GM23248 (cell line): ENCODE measurements around the gene HIVEP3. TPM values are rescaled to one million over a fixed set of nuclear protein-coding genes. Genes with fewer than 3 reads are reported as not detected.

Experiments
- DNase-seq: peaks from one replicate; pipeline ENCODE4 v3.0.0-alpha.2; 2015
- H2AFZ ChIP-seq: fragments of 200-600 bp; sonication (generic); 2 replicates; pipeline ENCODE4 v1.6.1; 2016; ENCODE audit warnings: antibody characterized with exemption
- H3F3A ChIP-seq: fragments of 200-600 bp; sonication (generic); 2 replicates; pipeline ENCODE4 v1.6.1; 2016; ENCODE audit warnings: mild to moderate bottlenecking, antibody characterized with exemption, mixed run types; ENCODE audit not compliant: insufficient read depth
- H3K27ac ChIP-seq: fragments of 200-600 bp; sonication (generic); 2 replicates; pipeline ENCODE4 v1.5.1; 2016; ENCODE audit warnings: mild to moderate bottlenecking
- H3K27me3 ChIP-seq: fragments of 200-600 bp; sonication (generic); replicated peaks from 2 replicates; pipeline ENCODE4 v1.6.1; 2016; ENCODE audit warnings: mild to moderate bottlenecking; ENCODE audit not compliant: insufficient read depth
- H3K36me3 ChIP-seq: fragments of 200-600 bp; sonication (generic); 2 replicates; pipeline ENCODE4 v1.6.1; 2016; ENCODE audit warnings: low read depth, mild to moderate bottlenecking
- H3K4me1 ChIP-seq: fragments of 200-600 bp; sonication (generic); 2 replicates; pipeline ENCODE4 v1.6.1; 2016; ENCODE audit warnings: mild to moderate bottlenecking; ENCODE audit not compliant: insufficient read depth
- H3K4me2 ChIP-seq: fragments of 200-600 bp; sonication (generic); one replicate; pipeline ENCODE4 v1.6.1; 2016; ENCODE audit warnings: mild to moderate bottlenecking; ENCODE audit not compliant: unreplicated experiment
- H3K4me3 ChIP-seq: fragments of 200-600 bp; sonication (generic); 2 replicates; pipeline ENCODE4 v1.5.1; 2016; ENCODE audit warnings: mild to moderate bottlenecking
- H3K79me2 ChIP-seq: fragments of 200-600 bp; sonication (generic); 2 replicates; pipeline ENCODE4 v1.6.1; 2016; ENCODE audit warnings: mild to moderate bottlenecking; ENCODE audit not compliant: insufficient read depth
- H3K9ac ChIP-seq: fragments of 200-600 bp; sonication (generic); 2 replicates; pipeline ENCODE4 v1.6.1; 2016; ENCODE audit warnings: mild to moderate bottlenecking
- H3K9me2 ChIP-seq: fragments of 200-600 bp; sonication (generic); 2 replicates; pipeline ENCODE4 v1.6.1; 2016; ENCODE audit warnings: mixed run types, mild to moderate bottlenecking, moderate library complexity; ENCODE audit not compliant: insufficient read depth
- H3K9me3 ChIP-seq: fragments of 200-600 bp; sonication (generic); one replicate; pipeline ENCODE4 v1.6.1; 2017; ENCODE audit warnings: low read depth
- H4K20me1 ChIP-seq: fragments of 200-600 bp; sonication (generic); 2 replicates; pipeline ENCODE4 v1.6.0; 2016; ENCODE audit not compliant: insufficient read depth
- EZH2 ChIP-seq: fragments of 200-600 bp; sonication (generic); IDR thresholded peaks from 2 replicates; pipeline ENCODE4 v1.6.1; 2018; ENCODE audit warnings: antibody characterized with exemption, mild to moderate bottlenecking; ENCODE audit not compliant: insufficient read depth, poor library complexity, severe bottlenecking
- EZH2phosphoT487 ChIP-seq: fragments of 200-600 bp; sonication (generic); IDR thresholded peaks from 2 replicates; pipeline ENCODE4 v1.6.1; 2018; ENCODE audit warnings: antibody characterized with exemption, moderate library complexity, mild to moderate bottlenecking, low read depth; ENCODE audit not compliant: insufficient read depth
- WGBS, 2 experiments: methylation state at CpG; one replicate each; pipeline ENCODE4 v1.1.6; 2015 to 2017; ENCODE audit warnings: low lambda C conversion rate in 2 of 2, low coverage in 1 of 2; ENCODE audit errors: missing lambda C conversion rate in 2 of 2; 5-methylcytosine and 5-hydroxymethylcytosine counted together
- in situ Hi-C: fragments of 300-500 bp; cut with MboI; formaldehyde crosslinking; loops from 2 replicates; pipeline ENCODE4 v1.15.0; 2020
- polyA plus RNA-seq: library from polyadenylated mRNA; unstranded; fragments of >200 nt; fragmentation: Nextera tagmentation; extraction: Ambion mirVana; gene quantifications from 2 replicates; pipeline ENCODE4 v1.2.1, GENCODE V29; 2016
- total RNA-seq: library from RNA; depleted of rRNA; stranded (reverse); fragments of >200 nt; shearing (Covaris generic); gene quantifications from 2 replicates; pipeline ENCODE4 v1.2.3, GENCODE V29; 2014

HIVEP3 gene
- total and polyA plus RNA-seq, 2 experiments from 2014 or later: 1.7 to 7.2 TPM

DNA sequence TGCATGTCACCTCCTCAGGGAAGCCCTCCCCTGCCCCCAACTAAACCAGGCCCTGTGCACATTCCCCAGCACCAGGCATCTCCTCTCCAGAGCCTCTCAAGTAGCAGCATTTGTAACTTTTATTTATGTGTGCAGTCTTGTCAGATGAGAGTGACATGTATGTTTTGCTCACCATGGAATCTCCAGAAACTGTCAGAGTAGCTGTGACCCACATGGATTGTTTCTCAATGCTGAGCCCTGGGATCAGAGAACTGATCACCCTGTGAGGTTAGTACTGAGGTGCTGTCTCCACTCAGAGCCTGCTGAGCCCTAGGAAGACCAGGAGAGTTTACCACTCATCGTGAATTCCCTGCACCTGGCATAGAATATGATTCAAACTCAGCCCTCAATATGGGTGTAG, 243.3 kb downstream of the HIVEP3 start:
- DNase-seq: no peak
- Histone ChIP-seq H4K20me1 (no peaks in the 10 kb centered on the region), H3F3A (0 out of 2 replicates have a peak, but pooled peaks cover 6% of the 10 kb centered on the region), H3K79me2 (no peaks in the 10 kb centered on the region), H3K4me3 (no peak overlapping the region), H3K9me2 (no peaks in the 10 kb centered on the region), H3K4me1 (peaks cover 33% of the 10 kb centered on the region), H3K9me3 (no peaks in the 10 kb centered on the region), H3K4me2 (no peak overlapping the region), H3K9ac (no peak overlapping the region), H3K27ac (no peak overlapping the region), H3K36me3 (no peaks in the 10 kb centered on the region), H3K27me3 (no peaks in the 10 kb centered on the region), H2AFZ (no peak overlapping the region)
- TF ChIP-seq EZH2phosphoT487 (no peak), EZH2 (no peak)
- in situ Hi-C loops: no loop called here
- 100% methylated on average over 1 of the region's 1 CpG for WGBS, 2 experiments

DNA sequence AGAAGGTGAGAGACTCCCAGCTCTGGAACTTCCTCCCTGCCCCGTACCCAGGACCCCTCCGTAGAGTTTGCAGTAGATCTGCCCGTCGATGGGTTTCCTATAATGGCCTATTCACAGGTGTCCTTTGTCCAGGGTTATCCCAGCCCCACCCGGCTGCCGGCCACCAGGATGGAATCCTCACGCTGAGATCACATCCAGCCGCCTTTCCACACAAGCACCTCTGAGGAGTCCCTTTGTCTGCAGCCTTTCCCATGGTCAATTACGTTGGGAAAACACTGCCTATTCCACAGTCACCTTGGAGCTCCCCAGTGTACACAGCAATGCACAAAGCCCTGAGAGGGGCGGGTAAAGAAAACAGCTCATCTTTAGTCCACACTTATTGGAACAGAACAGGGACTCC, 244.2 kb downstream of the HIVEP3 start:
- WGBS, 2 experiments: 91 to 93% methylated on average over 10 of the region's 10 CpGs

DNA sequence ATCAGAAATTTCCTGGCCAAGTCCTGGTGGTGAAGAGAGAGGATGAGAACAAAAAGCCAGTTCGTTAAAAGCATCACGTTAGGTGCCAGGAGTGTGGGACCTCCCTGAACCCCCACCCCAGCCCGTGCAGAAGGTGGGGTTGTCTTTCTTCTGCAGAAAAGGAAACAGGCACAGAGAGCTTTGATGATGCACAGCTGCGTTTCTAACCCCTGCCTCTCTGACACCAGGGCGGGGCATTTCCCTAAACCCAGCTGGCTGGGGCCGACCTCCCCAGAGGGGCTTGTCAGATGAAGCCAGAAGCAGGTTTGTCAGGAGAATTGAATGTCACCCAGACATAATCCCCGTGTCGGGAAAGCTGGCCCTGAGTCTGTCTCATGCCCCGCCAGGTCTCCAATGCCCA, 244.9 kb downstream of the HIVEP3 start:
- DNase-seq: no peak
- no peaks in the 10 kb centered on the region for H3K9me3 ChIP-seq
- no peak overlapping the region for H3K9ac ChIP-seq
- no peak for TF ChIP-seq EZH2
- no peak for TF ChIP-seq EZH2phosphoT487
- no peaks in the 10 kb centered on the region for H4K20me1 ChIP-seq
- no peaks in the 10 kb centered on the region for H3K9me2 ChIP-seq
- H3K27ac ChIP-seq: no peak overlapping the region
- in situ Hi-C loops: no loop called here
- no peaks in the 10 kb centered on the region for H3K36me3 ChIP-seq
- no peak overlapping the region for H3K4me3 ChIP-seq
- H3K79me2 ChIP-seq: no peaks in the 10 kb centered on the region
- 55 to 60% methylated on average over 9 of the region's 9 CpGs for WGBS, 2 experiments
- 0 out of 2 replicates have a peak, but pooled peaks cover 6% of the 10 kb centered on the region for H3F3A ChIP-seq
- no peak overlapping the region for H2AFZ ChIP-seq
- H3K4me2 ChIP-seq: no peak overlapping the region
- H3K4me1 ChIP-seq: peaks cover 37% of the 10 kb centered on the region
- no peaks in the 10 kb centered on the region for H3K27me3 ChIP-seq

More for the DNA sequence above, 244.2 kb downstream of the HIVEP3 start:
- Histone ChIP-seq H3K27me3 (no peaks in the 10 kb centered on the region), H3K79me2 (no peaks in the 10 kb centered on the region), H3K4me1 (peaks cover 37% of the 10 kb centered on the region), H3K9me3 (no peaks in the 10 kb centered on the region), H3K27ac (no peak overlapping the region), H3K36me3 (no peaks in the 10 kb centered on the region), H3K9ac (no peak overlapping the region), H3K4me2 (no peak overlapping the region), H3K4me3 (no peak overlapping the region), H4K20me1 (no peaks in the 10 kb centered on the region), H3K9me2 (no peaks in the 10 kb centered on the region), H3F3A (0 out of 2 replicates have a peak, but pooled peaks cover 6% of the 10 kb centered on the region), H2AFZ (no peak overlapping the region)
- no peak for TF ChIP-seq EZH2phosphoT487
- TF ChIP-seq EZH2: no peak
- in situ Hi-C loops: no loop called here
- no peak for DNase-seq

DNA sequence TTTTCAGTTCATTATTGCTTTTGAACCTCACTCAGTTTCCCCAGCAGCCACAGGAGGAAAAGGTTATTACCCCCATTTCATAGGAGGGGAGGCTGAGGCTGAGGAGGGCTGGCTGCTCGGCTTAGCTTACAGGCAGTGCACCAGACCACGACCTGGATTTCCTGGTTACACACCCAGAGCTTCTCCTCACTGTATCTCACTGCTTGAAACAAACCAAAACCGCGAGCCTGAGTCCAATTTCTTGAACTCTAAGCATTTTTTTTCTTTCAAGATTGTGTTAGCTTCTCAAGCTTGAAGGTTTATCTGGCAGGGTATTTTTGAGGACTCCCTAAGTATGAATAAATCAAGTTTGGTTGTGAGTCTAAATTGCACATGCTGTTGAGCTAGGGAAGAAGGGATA, 245.3 kb downstream of the HIVEP3 start:
- no peaks in the 10 kb centered on the region for H4K20me1 ChIP-seq
- no peak overlapping the region for H3K4me3 ChIP-seq
- 80 to 85% methylated on average over 4 of the region's 4 CpGs for WGBS, 2 experiments
- no peak overlapping the region for H2AFZ ChIP-seq
- DNase-seq: peak; percentile 23
- H3K79me2 ChIP-seq: no peaks in the 10 kb centered on the region
- H3K9me2 ChIP-seq: no peaks in the 10 kb centered on the region
- 0 out of 2 replicates have a peak, but pooled peaks cover 6% of the 10 kb centered on the region for H3F3A ChIP-seq
- no peaks in the 10 kb centered on the region for H3K36me3 ChIP-seq
- H3K4me1 ChIP-seq: peaks cover 33% of the 10 kb centered on the region
- H3K9ac ChIP-seq: no peak overlapping the region
- in situ Hi-C loops: no loop called here
- TF ChIP-seq EZH2: no peak
- TF ChIP-seq EZH2phosphoT487: no peak
- H3K27ac ChIP-seq: no peak overlapping the region; the same call in 1 of the 2 replicates
- H3K27me3 ChIP-seq: no peaks in the 10 kb centered on the region
- H3K9me3 ChIP-seq: no peaks in the 10 kb centered on the region
- peak overlapping the region; percentile 18 for H3K4me2 ChIP-seq
